GM21723 (cell line): ENCODE measurements around the gene DHX32.

Experiments used
- ATAC-seq: cut with Tn5 transposase; IDR thresholded peaks from one replicate; pipeline ENCODE4 v1.9.1; 2021; ENCODE audit warnings: mild to moderate bottlenecking, moderate library complexity; ENCODE audit not compliant: unreplicated experiment

Gene DHX32

DNA sequence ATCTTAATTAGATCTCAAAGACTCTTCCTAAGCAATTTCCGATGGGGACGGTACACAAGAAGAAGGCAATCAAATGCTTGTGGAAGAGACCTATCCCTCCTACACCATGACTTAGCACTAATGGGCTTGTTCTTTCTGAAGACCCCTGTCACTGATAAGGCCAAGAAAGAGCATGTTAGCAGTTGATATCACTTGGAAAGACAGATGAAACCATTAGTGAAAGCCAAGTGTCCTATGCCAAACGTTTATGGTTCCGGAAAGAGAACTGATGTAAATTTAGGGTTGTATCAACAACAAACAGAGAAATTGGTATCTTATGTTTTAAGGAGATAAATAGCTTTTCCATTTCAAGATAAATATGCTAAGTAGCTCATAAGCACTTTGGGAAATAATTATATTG, 64.5 kb downstream of the DHX32 start:
- no peak for ATAC-seq

- ATAC-seq: no peak
These were observed 65.3 kb downstream of the DHX32 start for GRCh38 chr10:125815764-125816163.

GRCh38 chr10:125812128-125812750, 68.9 kb downstream of the DHX32 start:
- no peak for ATAC-seq

DNA sequence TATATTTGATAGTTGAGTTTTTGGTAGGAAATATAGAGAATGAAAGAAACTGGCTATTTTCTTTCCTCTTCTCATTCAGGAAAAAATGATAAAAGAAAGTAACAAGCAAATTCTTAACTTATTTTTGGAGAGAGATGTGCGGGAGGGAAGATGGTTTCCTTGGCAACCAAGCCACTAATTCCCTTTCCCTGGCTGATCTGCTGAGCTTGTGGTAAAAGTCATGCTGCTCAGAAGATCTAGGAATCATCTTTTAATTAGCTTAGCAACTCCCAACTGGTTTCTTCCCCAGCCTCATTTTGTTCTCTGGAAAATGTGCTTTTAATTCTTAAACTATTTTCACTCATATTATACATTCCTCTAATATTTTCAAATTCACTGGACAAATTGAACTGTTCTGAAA, 69.8 kb downstream of the DHX32 start:
- ATAC-seq: no peak

- no peak for ATAC-seq
These were observed 73.0 kb downstream of the DHX32 start for GRCh38 chr10:125808047-125808446.

GRCh38 chr10:125802739-125803138, 78.4 kb downstream of the DHX32 start:
- ATAC-seq: no peak

DNA sequence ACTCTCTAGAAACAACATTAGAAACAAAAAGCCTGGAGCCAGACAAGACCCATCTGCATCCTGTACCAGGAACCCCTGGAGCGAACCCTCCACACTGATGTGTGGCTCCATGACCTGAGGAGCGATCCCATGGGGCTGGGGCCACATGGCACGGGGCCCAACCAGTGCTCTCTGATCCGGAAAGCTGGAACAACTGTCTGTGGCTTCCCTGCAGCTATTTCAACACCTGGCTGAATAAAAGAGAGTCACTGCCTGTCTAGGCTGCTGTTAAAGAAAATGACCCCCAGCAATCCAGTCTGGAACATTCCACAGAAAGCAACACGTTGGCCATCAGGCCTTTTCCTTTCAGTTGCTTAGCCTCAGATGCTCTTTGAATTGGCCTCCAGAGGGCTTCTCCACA, 79.0 kb downstream of the DHX32 start:
- ATAC-seq: no peak

DNA sequence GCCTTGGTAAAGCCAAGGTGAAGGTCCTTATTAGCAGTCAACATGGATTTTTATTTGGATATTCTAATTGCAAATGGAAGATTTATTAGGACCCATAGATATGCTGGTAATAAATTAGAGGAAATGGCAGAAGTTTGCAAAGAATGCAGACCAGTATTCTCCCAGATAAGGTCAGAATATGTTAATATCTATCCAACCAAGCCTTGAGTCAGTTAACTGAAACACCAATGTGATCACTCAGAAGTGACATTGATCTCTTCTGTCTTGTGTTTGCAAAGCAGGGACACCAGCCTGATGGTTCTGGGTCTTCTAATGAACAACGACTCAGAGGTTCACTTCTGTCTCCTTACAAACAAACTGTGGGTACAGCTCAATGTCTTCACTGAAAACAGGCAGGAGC, 79.5 kb downstream of the DHX32 start:
- ATAC-seq: no peak

- ATAC-seq: no peak
These were observed 81.5 kb downstream of the DHX32 start for GRCh38 chr10:125799451-125800182.

DNA sequence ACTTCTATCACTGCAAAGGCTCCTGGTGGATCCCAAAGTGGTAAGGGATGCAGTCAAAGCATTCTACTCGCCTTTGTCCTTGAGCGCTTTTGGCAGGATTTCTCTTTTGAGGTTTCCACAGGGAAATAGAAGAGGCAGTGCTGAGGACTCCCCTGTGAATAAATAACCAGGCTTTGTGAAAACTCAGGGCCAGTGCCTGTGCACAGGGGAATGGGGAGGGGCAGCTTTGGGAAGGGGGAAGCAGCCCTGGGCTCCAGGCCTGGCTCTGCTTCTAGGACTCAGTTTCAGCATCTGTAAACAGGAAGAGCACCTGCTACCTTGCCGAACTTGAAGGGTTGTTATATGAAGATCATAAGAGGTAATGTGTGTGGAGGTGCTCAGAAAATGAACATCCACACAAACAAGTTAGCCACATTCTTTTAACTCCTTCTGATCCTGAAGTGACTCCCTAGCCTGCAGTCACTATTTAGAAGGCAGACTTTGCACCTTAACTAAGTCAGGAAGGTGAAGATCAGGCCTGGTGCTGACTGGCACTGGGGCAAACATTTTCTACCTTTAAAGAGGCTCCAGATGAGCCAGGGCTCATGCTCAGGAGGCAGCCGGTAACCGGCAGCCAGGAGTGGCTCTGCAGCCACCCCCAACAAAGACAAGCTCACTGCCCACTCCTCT, 83.0 kb downstream of the DHX32 start:
- ATAC-seq: no peak

DNA sequence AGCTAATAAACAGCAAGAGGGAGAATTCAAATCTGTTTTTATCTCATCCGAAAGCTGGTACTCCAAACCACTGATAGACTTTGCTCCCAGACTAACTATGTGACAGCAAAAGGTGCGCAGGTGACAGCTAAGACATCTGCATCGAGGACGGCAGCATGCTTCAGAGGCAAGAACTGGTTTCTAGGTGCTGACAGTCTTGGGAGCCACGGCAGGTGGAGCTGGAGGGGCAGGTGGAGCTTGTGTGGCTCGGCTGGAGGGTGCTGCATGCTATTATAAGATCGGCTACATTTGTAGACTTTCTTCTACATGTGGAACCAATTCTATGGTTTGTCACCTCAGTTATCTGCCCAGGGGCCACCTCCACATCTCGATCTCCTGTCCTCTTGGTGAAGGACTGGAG, 83.7 kb downstream of the DHX32 start:
- ATAC-seq: no peak

- ATAC-seq: no peak
These were observed 85.4 kb downstream of the DHX32 start for GRCh38 chr10:125795637-125796190.

DNA sequence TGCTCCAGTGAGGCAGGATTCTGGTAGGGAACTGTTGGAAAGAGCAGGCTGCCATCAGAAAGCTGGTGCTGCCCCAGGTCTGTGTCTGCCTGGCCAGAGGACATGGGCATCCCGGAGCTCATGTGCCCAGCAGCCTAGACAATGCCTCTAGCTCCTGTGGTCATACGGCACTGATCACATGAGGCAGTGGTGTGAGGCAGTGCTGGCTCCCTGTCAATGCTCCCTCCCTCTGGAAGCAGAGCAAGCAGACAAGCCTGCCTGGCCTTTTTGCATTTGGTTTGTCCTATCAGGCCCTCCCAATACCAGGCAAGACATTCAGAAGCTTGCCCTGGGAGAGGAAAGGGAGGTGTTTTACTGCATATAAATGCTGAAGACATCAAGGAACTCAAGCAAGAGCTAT, 86.0 kb downstream of the DHX32 start:
- no peak for ATAC-seq

DNA sequence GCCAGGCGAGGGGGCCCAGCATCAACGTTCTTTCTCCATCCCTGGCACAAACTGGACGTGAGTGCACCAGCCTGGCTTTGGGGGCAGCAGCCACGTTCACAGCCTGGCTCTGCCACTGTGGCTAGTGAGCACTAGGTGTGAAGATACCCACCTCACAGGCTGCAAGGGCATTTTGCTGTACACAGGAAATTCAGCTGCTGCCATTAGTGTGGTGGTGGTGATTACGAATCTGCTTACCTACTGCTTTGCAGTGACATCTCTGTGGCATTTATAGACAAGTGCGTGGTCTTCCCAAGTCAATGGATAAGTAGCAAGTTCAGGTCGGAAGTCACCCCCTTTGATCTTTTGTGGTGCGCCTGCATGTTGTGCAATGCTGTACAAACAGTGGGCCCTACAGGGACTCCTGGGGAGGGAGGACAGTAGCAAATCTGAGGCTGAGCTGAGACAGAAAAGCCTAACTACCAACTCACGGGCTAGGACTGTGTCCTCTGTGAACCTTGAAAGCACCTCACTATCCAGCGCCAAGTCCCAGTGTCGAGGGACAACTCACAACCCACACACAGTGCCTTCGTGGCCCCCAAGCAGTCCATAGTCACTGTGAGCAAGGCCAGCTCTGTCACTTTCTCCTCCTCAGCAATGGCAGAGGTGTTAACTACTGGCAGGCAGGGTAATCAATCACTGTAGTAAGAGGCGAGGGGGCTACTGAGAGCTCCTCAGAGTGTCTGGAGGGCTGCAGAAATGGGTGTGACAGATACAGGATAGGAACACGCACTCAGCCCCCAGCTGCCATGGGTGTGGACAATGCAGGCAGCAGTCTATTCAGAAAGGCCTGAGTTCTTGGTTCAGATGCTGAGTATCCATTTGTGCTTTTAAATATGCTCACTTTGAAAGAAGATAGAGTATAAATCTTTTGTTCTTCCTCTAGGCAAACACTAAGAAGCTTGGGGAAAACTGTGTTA, 88.5 kb downstream of the DHX32 start:
- no peak for ATAC-seq

- ATAC-seq: no peak
These were observed 92.7 kb downstream of the DHX32 start for GRCh38 chr10:125788156-125789034.
